Left cardiac atrium (tissue), 4 donors: ENCODE results near the gene FHL3. TPM values are rescaled to one million over a fixed set of nuclear protein-coding genes. Genes with fewer than 3 reads are reported as not detected.
A peak's percentile ranks its signal among the peaks of the same experiment; 100 is the strongest.
"Not testable (repeated sequence)": the region's sequence is repeated elsewhere in the genome, so short reads cannot be mapped to it uniquely, and the experiment has no call there.

Source experiments
- ATAC-seq, 2 donors: fragments of 200-7000 bp; cut with Tn5 transposase; one replicate each; pipeline ENCODE4 v1.9.1; 2020; ENCODE audit warnings: mild to moderate bottlenecking in 2 of 2, moderate library complexity in 2 of 2
- DNase-seq: peaks from one replicate; pipeline ENCODE4 v3.0.0-alpha.2; 2020
- intact Hi-C, 2 donors: fragments of 100-400 bp; cut with DNase I; formaldehyde crosslinking; loops; one replicate each; pipeline versions ENCODE4 v1.14.1 to v1.15.1; 2022 to 2023
- total RNA-seq, 2 donors: library from RNA; stranded (reverse); fragmentation: NEBNext Ultra II Directional; extraction: Animal tissue kit (Norgen Biotek cat#: 25700); gene quantifications; one replicate each; pipeline ENCODE4 v1.2.1, GENCODE V29; 2021
- donor health status: DM: no; HTN: yes; CAD: no.
- donor health status: DM: no; HTN: yes; CAD: no; lungs with severe emphysema.
- donor health status: DM: yes; HTN: yes; CAD: no.
- donor health status: Dilated cardiomyopathy.

The FHL3 gene
- total RNA-seq, 2 donors from 2014 or later, result 9.9 to 18.6 TPM

DNA sequence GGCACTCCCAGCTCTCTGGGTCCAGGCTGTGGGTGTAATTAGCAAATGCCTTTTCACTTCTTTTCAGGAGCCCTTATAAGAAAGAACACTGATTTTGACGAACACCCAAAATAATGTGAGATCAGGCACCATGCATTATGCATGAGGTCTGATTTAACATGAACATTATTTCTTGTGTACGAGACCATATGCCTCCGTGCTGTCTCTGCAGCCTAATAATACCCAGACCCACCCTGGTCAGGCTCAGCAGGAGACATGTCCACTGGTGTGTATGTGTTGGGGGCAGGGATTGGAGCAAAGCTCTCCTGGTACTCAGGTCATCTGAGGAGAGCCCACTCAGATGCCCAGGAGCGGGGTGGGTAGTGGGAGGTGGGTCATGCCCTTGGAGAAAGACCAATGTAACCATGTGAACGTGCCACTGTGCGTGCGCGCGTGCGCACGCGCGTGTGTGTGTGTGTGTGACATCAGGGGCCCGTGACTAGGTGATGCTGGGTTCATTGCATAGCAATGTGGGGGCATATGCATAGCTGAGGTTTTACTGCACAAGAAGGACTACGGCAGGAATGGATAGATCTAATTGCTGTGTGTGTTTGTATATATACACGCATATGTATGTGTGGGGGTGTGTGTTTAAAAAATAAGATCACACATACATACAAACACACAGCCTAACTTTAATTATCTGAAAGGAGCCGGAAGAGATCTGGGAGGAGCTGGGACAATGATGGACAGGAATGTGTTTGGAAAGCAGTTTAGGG, 34.2 kb upstream of the FHL3 start:
- intact Hi-C loops, result loop anchor here in 1 of 2 donors (10.0 kb wide), 1 partner anchor 795 kb away; no protein-coding TSS in a partner anchor

DNA sequence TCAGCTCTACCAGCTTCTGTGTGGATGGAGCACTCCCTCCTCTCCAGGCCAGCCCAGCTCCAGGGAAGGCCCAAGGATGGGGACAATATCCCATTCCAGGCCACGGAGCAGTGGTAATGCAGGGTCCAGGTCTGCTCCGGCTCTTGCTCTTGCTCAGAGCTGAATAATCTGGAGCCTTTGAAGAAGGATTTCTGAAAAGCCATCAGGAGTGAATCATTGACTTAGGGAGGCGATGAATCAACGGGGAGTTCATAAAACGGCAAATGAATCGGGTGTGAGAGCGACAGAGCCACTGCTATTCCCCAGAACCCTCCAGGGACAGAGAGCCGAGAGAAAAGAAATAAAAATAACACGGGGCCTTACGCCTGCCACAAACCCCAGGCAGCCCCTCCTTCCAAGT, 33.5 kb upstream of the FHL3 start:
- intact Hi-C loops, result no loop called here
- no peak for DNase-seq
- no peak for ATAC-seq

More for the DNA sequence above, 34.2 kb upstream of the FHL3 start:
- DNase-seq (no peak), ATAC-seq (no peak)

GRCh38 chr1:38037221-38037939, 32.1 kb upstream of the FHL3 start:
- DNase-seq (no peak), ATAC-seq (no peak)
- intact Hi-C loops, result no loop called here

DNA sequence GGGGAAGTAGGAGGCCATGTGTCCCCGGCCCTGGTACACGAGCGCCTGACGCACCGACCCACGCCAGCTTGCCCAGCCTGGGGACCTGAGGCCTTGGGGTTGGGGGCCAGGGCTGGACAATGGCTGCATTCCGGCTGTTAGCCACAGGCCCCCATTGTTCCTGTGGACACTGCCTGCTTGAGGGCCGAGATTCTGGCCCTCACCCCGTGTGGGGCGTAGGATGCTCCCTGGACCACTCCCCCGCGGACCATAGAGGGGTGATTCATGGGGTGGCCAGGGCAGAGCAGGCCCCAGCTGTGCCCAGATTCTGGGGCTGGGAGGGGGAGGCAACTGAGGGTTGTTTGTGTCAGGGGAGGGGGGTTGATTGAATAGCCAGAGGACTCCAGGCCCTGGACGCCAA, 29.6 kb upstream of the FHL3 start:
- ATAC-seq (no peak), DNase-seq (no peak)

GRCh38 chr1:38032992-38033391, 27.7 kb upstream of the FHL3 start:
- ATAC-seq, intact Hi-C loops, DNase-seq: not testable (repeated sequence)

More for the DNA sequence above, 29.6 kb upstream of the FHL3 start:
- intact Hi-C loops, result no loop called here

- DNase-seq (no peak), ATAC-seq (no peak)
- intact Hi-C loops, result no loop called here
Observed at GRCh38 chr1:38031513-38031866, 26.2 kb upstream of the FHL3 start.

DNA sequence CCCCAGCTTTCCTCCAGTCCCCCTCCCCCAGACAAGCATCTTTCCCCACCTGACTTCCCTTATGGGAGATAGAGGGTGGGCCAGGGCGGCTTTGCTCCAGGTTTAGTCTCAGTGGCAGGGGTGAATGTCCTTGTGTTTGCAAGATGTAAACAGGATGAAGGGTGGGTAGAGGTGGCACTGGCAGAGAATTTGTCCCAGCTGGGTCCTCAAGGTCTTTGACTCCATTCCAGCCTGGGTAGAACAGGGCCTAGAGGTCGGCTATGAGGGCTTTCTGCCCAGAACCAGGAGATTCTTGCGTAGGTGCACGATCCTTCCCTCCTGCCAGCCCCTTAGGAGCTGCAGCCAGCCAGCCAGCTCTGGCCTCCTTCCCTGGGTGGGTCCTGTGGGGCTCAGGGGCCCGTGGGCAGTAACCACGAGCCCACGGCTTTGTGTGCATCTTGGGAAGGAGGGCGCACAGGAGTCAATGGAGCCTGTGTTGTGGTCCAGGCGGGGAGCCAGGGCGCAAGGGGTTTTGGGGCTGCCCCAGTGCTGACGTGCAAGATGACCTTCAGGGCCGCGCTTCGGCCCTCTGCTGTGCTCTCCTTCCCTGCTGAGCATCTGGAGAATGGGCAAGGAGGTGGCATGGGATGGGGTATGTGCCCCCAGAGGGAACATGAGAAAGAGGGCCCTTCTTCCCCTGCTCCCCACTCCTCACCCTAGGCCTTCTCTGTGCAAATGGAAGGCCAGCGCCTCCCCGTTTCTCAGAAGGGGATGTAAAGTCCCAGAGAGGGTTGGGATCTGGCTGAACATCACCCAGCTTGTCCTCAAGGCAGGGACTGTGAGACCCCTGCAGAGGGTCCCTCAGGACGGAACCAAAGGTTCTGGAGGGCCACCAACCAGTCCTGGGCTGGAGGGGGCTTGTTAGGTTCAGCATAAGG, 25.5 kb upstream of the FHL3 start:
- intact Hi-C loops, result no loop called here
- no peak for DNase-seq
- ATAC-seq, result no peak

GRCh38 chr1:38029685-38030511, 24.6 kb upstream of the FHL3 start:
- ATAC-seq (peak; percentile 61 to 68), DNase-seq (peak; percentile 31)

DNA sequence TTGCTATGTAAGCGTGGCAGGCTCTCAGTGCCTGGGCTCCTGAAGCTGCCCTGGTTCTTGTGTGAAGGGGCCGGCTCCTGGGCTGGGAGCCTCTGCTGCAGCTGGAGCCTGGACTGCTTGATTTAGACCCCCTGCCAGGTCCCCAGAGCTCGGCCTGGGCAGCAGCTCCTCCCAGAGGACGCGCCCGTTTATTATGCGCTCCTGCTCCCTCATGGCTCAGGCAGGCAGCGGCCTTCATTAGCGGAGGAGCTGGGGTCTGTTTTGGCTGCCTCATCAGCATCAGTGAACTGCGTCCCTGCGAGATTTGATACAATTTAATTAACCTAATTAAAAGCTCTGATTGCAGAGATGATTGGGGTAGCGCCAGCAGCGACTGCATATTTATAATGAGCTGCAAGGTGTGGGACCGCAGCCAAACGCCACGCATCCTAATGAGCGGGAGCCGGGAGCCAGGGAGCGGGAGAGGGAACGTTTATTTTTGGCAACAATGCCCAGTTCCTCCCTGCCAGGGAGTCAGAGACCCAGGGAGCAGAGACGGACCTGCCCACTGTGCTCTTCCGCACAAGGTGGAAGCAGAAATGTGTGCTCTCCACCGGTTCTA, 23.9 kb upstream of the FHL3 start:
- ATAC-seq, result peak; percentile 39 to 62
- no peak for DNase-seq

More at GRCh38 chr1:38029685-38030511, 24.6 kb upstream of the FHL3 start:
- intact Hi-C loops, result loop anchor here in 1 of 2 donors (10.0 kb wide), 1 partner anchor 805 kb away; no protein-coding TSS in a partner anchor

DNA sequence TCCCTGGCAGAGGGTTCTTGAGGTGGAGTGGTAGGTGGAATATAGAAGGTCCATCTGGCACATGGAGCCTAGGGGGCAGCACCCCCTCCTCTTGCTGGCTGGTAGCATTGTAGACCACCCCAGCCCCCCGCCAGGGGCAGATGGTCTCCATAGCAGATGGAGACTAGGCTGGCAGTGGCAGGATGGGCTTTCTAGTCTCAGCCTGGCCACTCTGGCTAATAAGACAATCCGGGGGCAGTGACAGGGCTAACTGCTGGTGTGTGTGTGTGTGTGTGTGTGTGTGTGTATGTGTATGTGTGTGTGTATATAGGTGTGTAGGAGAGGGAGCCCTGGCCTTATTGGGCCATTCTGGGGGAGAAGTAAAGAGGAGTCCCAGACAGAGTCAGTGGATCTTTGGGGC, 23.4 kb upstream of the FHL3 start:
- intact Hi-C loops, result loop anchor here in 1 of 2 donors (10.0 kb wide), 1 partner anchor 806 kb away; no protein-coding TSS in a partner anchor
- ATAC-seq, result peak in 1 of 2 donors; percentile 3
- DNase-seq, result no peak

More for the DNA sequence above, 23.9 kb upstream of the FHL3 start:
- intact Hi-C loops, result loop anchor here in 1 of 2 donors (10.0 kb wide), 1 partner anchor 806 kb away; no protein-coding TSS in a partner anchor

- intact Hi-C loops, result loop anchor here in 1 of 2 donors (10.0 kb wide), 1 partner anchor 807 kb away; no protein-coding TSS in a partner anchor
- DNase-seq, result no peak
- ATAC-seq, result no peak
Observed at GRCh38 chr1:38028105-38028591, 22.8 kb upstream of the FHL3 start.

- ATAC-seq (no peak), DNase-seq (no peak)
- intact Hi-C loops, result loop anchor here in 1 of 2 donors (10.0 kb wide), 1 partner anchor 807 kb away; no protein-coding TSS in a partner anchor
Observed at GRCh38 chr1:38027201-38028104, 22.1 kb upstream of the FHL3 start.

DNA sequence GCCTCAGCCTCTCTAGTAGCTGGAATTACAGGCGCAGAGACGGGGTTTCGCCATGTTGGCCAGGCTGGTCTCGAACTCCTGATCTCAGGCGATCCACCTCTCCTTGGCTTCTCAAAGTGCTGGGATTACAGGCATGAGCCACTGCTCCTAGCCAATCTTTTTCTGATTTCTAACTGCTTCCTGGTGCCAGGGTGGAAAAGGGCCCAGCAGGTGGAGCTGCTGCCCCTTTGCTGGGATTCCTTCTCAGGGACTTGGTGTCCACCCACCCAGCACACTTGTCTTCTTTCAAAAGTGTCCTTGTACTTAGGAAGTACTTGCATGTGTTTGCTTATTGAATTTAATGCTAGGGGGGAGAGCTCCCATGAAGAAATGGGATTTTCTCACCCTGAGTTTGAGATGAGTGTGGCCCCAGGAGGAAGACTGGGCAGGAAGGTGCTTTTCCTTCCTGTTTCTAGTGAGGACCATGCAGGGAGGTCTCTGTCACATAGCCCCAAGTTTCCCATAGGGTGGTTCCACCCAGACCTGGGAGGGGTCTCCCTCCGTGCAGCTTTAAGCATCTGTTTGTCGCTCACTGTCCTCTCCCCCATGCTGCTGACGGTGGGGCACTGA, 21.4 kb upstream of the FHL3 start:
- no peak for ATAC-seq
- intact Hi-C loops, result loop anchor here in 1 of 2 donors (10.0 kb wide), 1 partner anchor 808 kb away; no protein-coding TSS in a partner anchor
- no peak for DNase-seq

- ATAC-seq, result no peak
- intact Hi-C loops, result loop anchor here in 1 of 2 donors (10.0 kb wide), 1 partner anchor 809 kb away; no protein-coding TSS in a partner anchor
- no peak for DNase-seq
Observed at GRCh38 chr1:38025664-38026063, 20.4 kb upstream of the FHL3 start.

DNA sequence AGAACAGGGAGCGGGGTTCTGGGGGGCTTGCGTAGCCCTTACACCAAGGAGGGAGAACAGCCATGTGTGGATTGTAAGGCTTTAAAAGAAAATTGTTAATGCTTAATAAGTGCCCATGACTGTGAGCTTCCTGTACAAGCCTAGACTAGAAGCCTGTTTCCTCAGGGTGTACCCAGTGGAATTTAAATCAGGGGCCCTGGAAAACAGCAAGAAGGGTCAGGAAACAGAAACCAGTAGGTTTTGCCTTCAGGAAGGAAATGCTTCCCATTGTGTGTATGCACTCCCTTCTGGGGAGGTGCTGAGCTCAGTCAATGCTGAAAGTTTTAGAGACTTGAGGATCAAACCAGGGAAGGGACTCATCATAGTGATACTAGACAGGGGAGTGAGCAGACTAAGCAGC, 19.9 kb upstream of the FHL3 start:
- intact Hi-C loops, result loop anchor here in 1 of 2 donors (10.0 kb wide), 1 partner anchor 810 kb away; no protein-coding TSS in a partner anchor
- no peak for DNase-seq
- ATAC-seq, result no peak

DNA sequence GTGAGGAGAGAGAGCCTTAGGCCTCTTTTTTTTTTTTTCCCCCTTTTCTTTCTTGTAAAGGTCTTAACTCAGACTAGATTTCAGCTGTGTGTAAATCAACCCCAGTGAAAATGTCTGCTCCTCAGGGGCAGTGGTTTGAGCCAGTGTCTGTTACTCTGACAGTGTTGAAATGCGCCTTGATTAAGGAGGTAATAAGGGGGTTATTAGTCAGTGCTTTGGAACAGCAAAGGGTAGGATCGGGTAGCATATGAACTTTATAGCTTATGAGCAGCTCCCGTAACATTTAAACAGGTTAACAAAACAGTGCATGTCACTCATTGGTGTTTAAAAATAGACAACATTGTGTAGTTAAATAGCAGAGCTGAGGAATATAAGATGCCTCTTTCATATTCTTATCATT, 17.5 kb upstream of the FHL3 start:
- intact Hi-C loops, result loop anchor here in 1 of 2 donors (10.0 kb wide), 1 partner anchor 812 kb away; no protein-coding TSS in a partner anchor
- ATAC-seq, result no peak
- no peak for DNase-seq
